ENCODE measurements around the gene RECQL5.

Gene RECQL5

GRCh38 chr17:75592348-75593020 is 74.5 kb downstream of the RECQL5 start:
- TF ChIP-seq ZNF274 (IDR thresholded peaks at IDR 0.05; ENCODE audit: low read depth, low read length), result no peak
- TF ChIP-seq YY1 (IDR thresholded peaks at IDR 0.05; ENCODE audit: insufficient read depth, insufficient read length), result no peak
- no peak for TF ChIP-seq SUZ12 (IDR thresholded peaks at IDR 0.05; ENCODE audit: extremely low read depth, insufficient read depth, insufficient read length)
- peaks cover 8% of the 10 kb centered on the region; the same call in 1 of the 2 replicates for H3K9me3 ChIP-seq (ENCODE audit: insufficient read depth, low read length)
- no peaks in the 10 kb centered on the region for H3K36me3 ChIP-seq (ENCODE audit: insufficient read depth, insufficient read length, low read length)
- DNase-seq (ENCODE audit: low read depth, low spot score), result no peak
- H3K9ac ChIP-seq (ENCODE audit: insufficient read length, low read depth), result no peak overlapping the region
- H3K4me3 ChIP-seq (ENCODE audit: insufficient read length, low read depth), result no peak overlapping the region
- H3K27me3 ChIP-seq (ENCODE audit: insufficient read depth, insufficient read length), result peaks cover under 1% of the 10 kb centered on the region
- H3K4me1 ChIP-seq (ENCODE audit: insufficient read depth, insufficient read length), result peaks cover 8% of the 10 kb centered on the region

DNA sequence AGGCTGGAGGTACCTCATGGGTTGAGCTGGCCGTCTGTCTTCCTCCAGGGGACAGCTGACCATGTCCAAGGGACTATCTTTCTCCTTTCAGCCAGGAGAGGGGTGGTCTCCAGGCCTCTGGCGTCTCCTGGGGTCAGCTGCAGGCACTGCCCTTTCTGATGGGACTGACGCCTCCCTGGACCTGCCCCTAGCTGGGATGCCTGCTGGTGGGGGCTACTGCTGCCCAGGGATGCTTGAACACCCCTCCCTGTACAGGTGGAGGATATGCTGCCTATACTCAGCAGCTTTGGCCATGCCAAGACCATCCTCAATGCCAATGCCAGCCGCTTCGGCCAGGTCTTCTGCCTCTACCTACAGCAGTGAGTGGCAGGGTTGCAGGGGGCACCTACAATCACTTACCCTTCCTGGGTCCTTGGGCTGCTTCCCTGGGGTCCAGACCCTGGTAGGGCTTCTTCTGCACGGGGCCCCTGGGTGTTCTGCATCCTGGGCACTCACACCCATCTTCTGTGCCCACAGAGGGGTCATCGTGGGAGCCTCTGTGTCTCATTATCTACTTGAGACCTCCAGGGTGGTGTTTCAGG is 75.1 kb downstream of the RECQL5 start:
- Histone ChIP-seq H3K36me3 (ENCODE audit: insufficient read depth, insufficient read length, low read length) (no peaks in the 10 kb centered on the region), H3K4me3 (ENCODE audit: insufficient read length, low read depth) (no peak overlapping the region), H3K9me3 (ENCODE audit: insufficient read depth, low read length) (peaks cover 12% of the 10 kb centered on the region; the same call in 1 of the 2 replicates), H3K9ac (ENCODE audit: insufficient read length, low read depth) (no peak overlapping the region), H3K4me1 (ENCODE audit: insufficient read depth, insufficient read length) (peaks cover 8% of the 10 kb centered on the region), H3K27me3 (ENCODE audit: insufficient read depth, insufficient read length) (peaks cover 3% of the 10 kb centered on the region)
- TF ChIP-seq YY1 (IDR thresholded peaks at IDR 0.05; ENCODE audit: insufficient read depth, insufficient read length) (no peak), ZNF274 (IDR thresholded peaks at IDR 0.05; ENCODE audit: low read depth, low read length) (no peak), SUZ12 (IDR thresholded peaks at IDR 0.05; ENCODE audit: extremely low read depth, insufficient read depth, insufficient read length) (no peak)
- no peak for DNase-seq (ENCODE audit: low read depth, low spot score)

DNA sequence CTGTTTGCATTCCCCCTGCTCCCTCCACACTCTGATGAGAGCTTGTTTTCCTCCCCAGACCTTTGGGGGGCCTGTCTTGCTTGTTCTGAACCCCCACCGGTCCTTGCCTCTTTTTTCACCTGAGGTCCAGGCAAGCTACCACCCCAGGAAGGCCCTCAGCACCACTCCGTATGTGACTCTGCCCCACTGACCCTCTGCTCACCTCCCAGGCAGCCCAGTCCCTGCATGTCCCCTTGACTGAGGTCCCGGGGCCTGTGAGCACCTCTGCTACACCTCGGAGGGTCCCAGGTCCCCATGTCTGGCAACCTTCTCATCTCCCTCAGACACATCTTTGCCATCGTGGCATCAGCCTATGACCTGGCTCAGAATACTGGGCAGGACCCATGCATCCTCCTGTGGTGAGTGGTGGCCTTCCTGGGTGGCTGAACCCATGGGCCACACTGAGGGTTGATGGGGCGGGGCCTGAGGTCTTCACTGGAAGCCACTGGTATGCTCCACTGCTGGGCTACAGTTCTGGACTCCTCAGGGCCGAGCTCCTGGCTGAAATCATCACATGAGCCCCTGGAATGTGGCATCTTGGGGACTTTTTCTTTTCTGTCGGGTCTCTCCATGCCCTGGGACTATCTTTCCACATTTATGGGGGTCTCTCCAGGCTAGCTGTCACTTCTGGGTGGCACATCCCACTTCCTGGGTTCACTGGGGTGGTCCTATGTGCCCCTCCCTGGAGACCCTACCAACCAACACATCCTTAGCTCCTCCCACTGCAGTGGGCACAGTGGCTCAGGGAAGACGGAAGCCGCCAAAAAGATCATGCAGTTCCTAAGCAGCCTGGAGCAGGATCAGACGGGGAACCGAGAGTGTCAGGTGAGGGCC is 75.9 kb downstream of the RECQL5 start:
- Histone ChIP-seq H3K4me1 (ENCODE audit: insufficient read depth, insufficient read length) (peaks cover 5% of the 10 kb centered on the region), H3K4me3 (ENCODE audit: insufficient read length, low read depth) (no peak overlapping the region), H3K27me3 (ENCODE audit: insufficient read depth, insufficient read length) (peaks cover 3% of the 10 kb centered on the region), H3K9me3 (ENCODE audit: insufficient read depth, low read length) (peaks cover 17% of the 10 kb centered on the region), H3K36me3 (ENCODE audit: insufficient read depth, insufficient read length, low read length) (no peaks in the 10 kb centered on the region), H3K9ac (ENCODE audit: insufficient read length, low read depth) (no peak overlapping the region)
- no peak for TF ChIP-seq SUZ12 (IDR thresholded peaks at IDR 0.05; ENCODE audit: extremely low read depth, insufficient read depth, insufficient read length)
- no peak for TF ChIP-seq ZNF274 (IDR thresholded peaks at IDR 0.05; ENCODE audit: low read depth, low read length)
- no peak for TF ChIP-seq YY1 (IDR thresholded peaks at IDR 0.05; ENCODE audit: insufficient read depth, insufficient read length)
- DNase-seq (ENCODE audit: low read depth, low spot score), result no peak

DNA sequence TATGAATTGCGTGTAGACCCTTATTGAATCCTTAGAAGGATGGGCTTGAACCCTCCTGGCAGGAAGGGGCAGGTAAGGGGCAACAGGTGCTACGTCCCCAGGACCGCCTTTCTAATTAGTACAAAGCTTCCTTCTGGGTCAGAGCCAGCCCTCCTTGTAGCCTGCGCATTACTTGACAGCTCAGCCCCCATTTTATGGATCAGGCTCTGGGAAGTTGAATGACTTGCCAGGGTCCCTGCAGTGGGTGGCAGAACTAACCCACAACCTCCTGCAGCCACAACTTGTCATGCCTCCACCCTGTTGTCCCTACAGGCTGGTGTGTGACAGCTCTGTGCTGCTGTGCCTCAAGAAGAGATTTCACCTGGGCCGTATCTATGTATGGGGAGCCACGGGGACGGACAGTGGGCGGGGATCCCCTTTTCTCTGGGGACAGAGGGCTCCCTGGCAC is 76.6 kb downstream of the RECQL5 start:
- Histone ChIP-seq H3K4me3 (ENCODE audit: insufficient read length, low read depth) (no peak overlapping the region), H3K9ac (ENCODE audit: insufficient read length, low read depth) (no peak overlapping the region)
- TF ChIP-seq YY1 (IDR thresholded peaks at IDR 0.05; ENCODE audit: insufficient read depth, insufficient read length) (no peak), ZNF274 (IDR thresholded peaks at IDR 0.05; ENCODE audit: low read depth, low read length) (no peak), SUZ12 (IDR thresholded peaks at IDR 0.05; ENCODE audit: extremely low read depth, insufficient read depth, insufficient read length) (no peak)

GRCh38 chr17:75589919-75590303 is 77.0 kb downstream of the RECQL5 start:
- Histone ChIP-seq H3K4me1 (ENCODE audit: insufficient read depth, insufficient read length) (peaks cover 4% of the 10 kb centered on the region), H3K9ac (ENCODE audit: insufficient read length, low read depth) (peak overlapping the region; percentile 79), H3K27me3 (ENCODE audit: insufficient read depth, insufficient read length) (peaks cover 3% of the 10 kb centered on the region), H3K36me3 (ENCODE audit: insufficient read depth, insufficient read length, low read length) (no peaks in the 10 kb centered on the region), H3K4me3 (ENCODE audit: insufficient read length, low read depth) (peak overlapping the region; percentile 45), H3K9me3 (ENCODE audit: insufficient read depth, low read length) (peaks cover 25% of the 10 kb centered on the region)
- DNase-seq (ENCODE audit: low read depth, low spot score), result no peak
- TF ChIP-seq SUZ12 (IDR thresholded peaks at IDR 0.05; ENCODE audit: extremely low read depth, insufficient read depth, insufficient read length) (no peak), ZNF274 (IDR thresholded peaks at IDR 0.05; ENCODE audit: low read depth, low read length) (no peak), YY1 (IDR thresholded peaks at IDR 0.05; ENCODE audit: insufficient read depth, insufficient read length) (no peak)

More for the DNA sequence above, 76.6 kb downstream of the RECQL5 start:
- H3K4me1 ChIP-seq (ENCODE audit: insufficient read depth, insufficient read length), result peaks cover 4% of the 10 kb centered on the region
- no peak for DNase-seq (ENCODE audit: low read depth, low spot score)
- peaks cover 3% of the 10 kb centered on the region for H3K27me3 ChIP-seq (ENCODE audit: insufficient read depth, insufficient read length)
- no peaks in the 10 kb centered on the region for H3K36me3 ChIP-seq (ENCODE audit: insufficient read depth, insufficient read length, low read length)
- H3K9me3 ChIP-seq (ENCODE audit: insufficient read depth, low read length), result peaks cover 23% of the 10 kb centered on the region

GRCh38 chr17:75589012-75589918 is 77.7 kb downstream of the RECQL5 start:
- peaks cover 3% of the 10 kb centered on the region for H3K27me3 ChIP-seq (ENCODE audit: insufficient read depth, insufficient read length)
- DNase-seq (ENCODE audit: low read depth, low spot score), result peak; percentile 75
- H3K9ac ChIP-seq (ENCODE audit: insufficient read length, low read depth), result peak overlapping the region; percentile 83
- H3K36me3 ChIP-seq (ENCODE audit: insufficient read depth, insufficient read length, low read length), result no peaks in the 10 kb centered on the region
- H3K9me3 ChIP-seq (ENCODE audit: insufficient read depth, low read length), result peaks cover 25% of the 10 kb centered on the region
- peaks cover 4% of the 10 kb centered on the region for H3K4me1 ChIP-seq (ENCODE audit: insufficient read depth, insufficient read length)
- peak overlapping the region; percentile 55 for H3K4me3 ChIP-seq (ENCODE audit: insufficient read length, low read depth)
- TF ChIP-seq YY1 (IDR thresholded peaks at IDR 0.05; ENCODE audit: insufficient read depth, insufficient read length) (no peak), SUZ12 (IDR thresholded peaks at IDR 0.05; ENCODE audit: extremely low read depth, insufficient read depth, insufficient read length) (no peak), ZNF274 (IDR thresholded peaks at IDR 0.05; ENCODE audit: low read depth, low read length) (no peak)

Measured in NT2/D1 (cell line).